Right atrium auricular region (tissue), 2 donors: Measurements from ENCODE around the gene THSD7B. TPM values are rescaled to one million over a fixed set of nuclear protein-coding genes. Genes with fewer than 3 reads are reported as not detected.

Experiments
- DNase-seq: peaks from one replicate; pipeline ENCODE4 v3.0.0-alpha.2; 2019; ENCODE audit warnings: low spot score
- H3K27ac ChIP-seq, 2 donors: fragments of 200-600 bp; sonication (generic); 1 replicate in 1 of 2; 2 replicates in 1 of 2; pipeline ENCODE4 v1.5.1; 2016 to 2019
- H3K27me3 ChIP-seq, 2 donors: fragments of 200-600 bp; sonication (generic); one replicate each; pipeline versions ENCODE4 v1.5.1 to v1.6.0; 2017 to 2019
- H3K36me3 ChIP-seq: fragments of 200-600 bp; sonication (generic); one replicate; pipeline ENCODE4 v1.5.1; 2016
- H3K4me1 ChIP-seq, 2 donors: fragments of 200-600 bp; sonication (generic); one replicate each; pipeline versions ENCODE4 v1.5.1 to v1.6.0; 2017 to 2019
- H3K4me3 ChIP-seq, 2 donors: fragments of 200-600 bp; sonication (generic); 1 replicate in 1 of 2; 2 replicates in 1 of 2; pipeline ENCODE4 v1.5.1; 2017 to 2019; ENCODE audit warnings: mild to moderate bottlenecking in 1 of 2, moderate library complexity in 1 of 2
- H3K9me3 ChIP-seq, 2 donors: fragments of 200-600 bp; sonication (generic); one replicate each; pipeline ENCODE4 v1.5.1; 2019
- total RNA-seq, 2 donors: library from RNA; depleted of rRNA; stranded (reverse); fragments of >200 nt; gene quantifications; one replicate each; pipeline ENCODE4 v1.1.0, GENCODE V29; 2016
- TF ChIP-seq, protein P1 (sequence below), 2 donors: fragments of 200-600 bp; sonication (generic); IDR thresholded peaks; one replicate each; pipeline ENCODE4 v1.5.1; 2019; ENCODE audit warnings: antibody characterized with exemption in 2 of 2

THSD7B gene
- total RNA-seq, 2 donors from 2014 or later = 0.07 to 0.08 TPM

GRCh38 chr2:137138263-137138662 lies 372.9 kb downstream of the THSD7B start:
- no peak overlapping the region for H3K4me3 ChIP-seq
- no peak for DNase-seq
- H3K27ac ChIP-seq = no peak overlapping the region
- H3K4me1 ChIP-seq = no peaks in the 10 kb centered on the region
- H3K27me3 ChIP-seq = no peaks in the 10 kb centered on the region
- H3K9me3 ChIP-seq = no peaks in the 10 kb centered on the region
- H3K36me3 ChIP-seq = no peaks in the 10 kb centered on the region
- TF ChIP-seq, protein P1, sequence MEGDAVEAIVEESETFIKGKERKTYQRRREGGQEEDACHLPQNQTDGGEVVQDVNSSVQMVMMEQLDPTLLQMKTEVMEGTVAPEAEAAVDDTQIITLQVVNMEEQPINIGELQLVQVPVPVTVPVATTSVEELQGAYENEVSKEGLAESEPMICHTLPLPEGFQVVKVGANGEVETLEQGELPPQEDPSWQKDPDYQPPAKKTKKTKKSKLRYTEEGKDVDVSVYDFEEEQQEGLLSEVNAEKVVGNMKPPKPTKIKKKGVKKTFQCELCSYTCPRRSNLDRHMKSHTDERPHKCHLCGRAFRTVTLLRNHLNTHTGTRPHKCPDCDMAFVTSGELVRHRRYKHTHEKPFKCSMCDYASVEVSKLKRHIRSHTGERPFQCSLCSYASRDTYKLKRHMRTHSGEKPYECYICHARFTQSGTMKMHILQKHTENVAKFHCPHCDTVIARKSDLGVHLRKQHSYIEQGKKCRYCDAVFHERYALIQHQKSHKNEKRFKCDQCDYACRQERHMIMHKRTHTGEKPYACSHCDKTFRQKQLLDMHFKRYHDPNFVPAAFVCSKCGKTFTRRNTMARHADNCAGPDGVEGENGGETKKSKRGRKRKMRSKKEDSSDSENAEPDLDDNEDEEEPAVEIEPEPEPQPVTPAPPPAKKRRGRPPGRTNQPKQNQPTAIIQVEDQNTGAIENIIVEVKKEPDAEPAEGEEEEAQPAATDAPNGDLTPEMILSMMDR (IDR thresholded peaks at IDR 0.05) = no peak

DNA sequence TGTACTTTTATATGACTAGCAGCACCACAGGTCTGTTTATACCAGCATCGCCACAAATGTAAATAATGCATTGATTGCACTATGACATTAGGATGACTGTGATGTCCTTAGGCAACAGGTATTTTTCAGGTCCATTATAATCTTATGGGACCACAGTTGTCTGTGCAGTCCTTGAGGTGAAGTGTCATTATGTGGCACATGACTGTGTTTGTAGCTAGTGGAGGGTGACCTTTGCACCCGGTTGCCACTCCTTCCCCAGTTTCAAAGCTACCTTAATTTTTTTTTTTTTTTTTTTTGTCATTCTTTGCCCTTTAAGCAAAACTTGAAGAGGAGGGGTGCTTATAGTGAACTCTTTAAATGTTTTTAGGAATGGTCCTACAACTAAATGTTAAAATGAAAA lies 386.4 kb downstream of the THSD7B start:
- DNase-seq = no peak
- Histone ChIP-seq H3K36me3 (no peaks in the 10 kb centered on the region), H3K27me3 (no peaks in the 10 kb centered on the region), H3K9me3 (no peaks in the 10 kb centered on the region), H3K27ac (no peak overlapping the region), H3K4me3 (no peak overlapping the region), H3K4me1 (no peaks in the 10 kb centered on the region)
- TF ChIP-seq, protein P1 (IDR thresholded peaks at IDR 0.05) = no peak

DNA sequence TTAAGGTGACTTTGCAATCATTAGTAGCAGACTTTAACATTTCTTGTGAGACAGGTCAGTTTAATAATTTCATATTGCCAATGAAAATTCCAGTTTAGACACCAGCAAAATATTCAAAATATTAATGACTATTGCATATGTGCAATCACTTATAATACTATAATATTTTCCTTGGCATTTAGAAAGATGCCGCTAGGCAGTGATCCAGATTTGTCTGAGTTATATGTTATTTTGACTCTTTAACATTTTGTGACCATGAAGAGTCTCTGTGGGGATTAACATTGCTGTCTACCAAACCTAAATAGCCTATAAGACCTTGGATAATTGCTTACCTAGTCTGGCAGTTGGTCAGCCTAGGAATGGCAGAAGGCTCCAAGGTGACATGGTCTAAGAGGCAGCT lies 389.6 kb downstream of the THSD7B start:
- Histone ChIP-seq H3K27me3 (no peaks in the 10 kb centered on the region), H3K36me3 (no peaks in the 10 kb centered on the region), H3K4me1 (no peaks in the 10 kb centered on the region), H3K4me3 (no peak overlapping the region), H3K9me3 (no peaks in the 10 kb centered on the region), H3K27ac (no peak overlapping the region)
- no peak for DNase-seq
- TF ChIP-seq, protein P1 (IDR thresholded peaks at IDR 0.05) = no peak

DNA sequence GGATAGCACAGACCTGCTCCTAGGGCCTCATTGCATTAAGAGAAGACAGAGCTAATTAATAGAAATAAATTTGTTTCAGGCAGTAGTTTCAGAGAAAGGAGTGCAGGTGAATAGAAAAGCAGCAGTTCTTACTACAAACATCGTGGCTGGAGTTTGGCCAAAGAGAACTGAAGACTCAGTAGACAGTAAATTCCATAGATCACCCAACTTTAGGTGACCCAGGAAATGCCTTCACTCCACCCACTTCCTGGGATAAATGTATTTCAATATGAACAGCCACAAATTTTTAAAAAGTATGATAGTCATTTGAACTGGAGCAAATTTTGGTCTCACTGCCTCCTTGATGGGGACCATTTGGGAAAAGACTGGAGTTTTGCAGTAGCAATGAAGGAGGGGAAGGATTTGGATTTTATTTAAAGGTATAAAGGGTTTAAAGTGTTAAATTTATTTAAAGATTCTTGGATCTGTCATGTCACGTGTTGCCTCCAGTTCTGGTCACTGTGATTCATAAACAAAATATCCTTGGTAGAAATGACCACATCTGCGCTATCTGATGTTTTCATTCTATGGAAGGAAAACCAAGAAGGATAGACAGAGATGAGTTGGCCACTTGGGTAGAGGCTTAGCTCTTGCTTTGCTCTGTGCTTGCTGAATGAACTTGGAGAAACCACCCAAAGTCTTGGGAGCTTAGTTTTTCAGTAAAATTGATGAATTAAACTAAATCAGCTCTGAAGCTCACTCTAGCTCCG lies 390.2 kb downstream of the THSD7B start:
- no peaks in the 10 kb centered on the region for H3K27me3 ChIP-seq
- TF ChIP-seq, protein P1 (IDR thresholded peaks at IDR 0.05) = no peak

GRCh38 chr2:137156221-137156844 lies 391.0 kb downstream of the THSD7B start:
- H3K36me3 ChIP-seq = no peaks in the 10 kb centered on the region
- no peak for DNase-seq
- H3K27ac ChIP-seq = no peak overlapping the region
- no peak overlapping the region for H3K4me3 ChIP-seq
- H3K4me1 ChIP-seq = no peaks in the 10 kb centered on the region
- H3K9me3 ChIP-seq = no peaks in the 10 kb centered on the region
- TF ChIP-seq, protein P1 (IDR thresholded peaks at IDR 0.05) = no peak
- no peaks in the 10 kb centered on the region for H3K27me3 ChIP-seq

More for the DNA sequence above, 390.2 kb downstream of the THSD7B start:
- Histone ChIP-seq H3K9me3 (no peaks in the 10 kb centered on the region), H3K36me3 (no peaks in the 10 kb centered on the region), H3K4me1 (no peaks in the 10 kb centered on the region), H3K4me3 (no peak overlapping the region), H3K27ac (no peak overlapping the region)
- DNase-seq = no peak
